Esophagus squamous epithelium (tissue), 5 donors: ENCODE data around the gene CCDC28A. TPM values are rescaled to one million over a fixed set of nuclear protein-coding genes. Genes with fewer than 3 reads are reported as not detected.
A peak's percentile ranks its signal among the peaks of the same experiment; 100 is the strongest.

Experiments used
- DNase-seq: peaks from one replicate; lab custom pipeline; 2025; lab: John Stamatoyannopoulos, UW
- H3K27ac ChIP-seq, 4 donors: fragments of 200-600 bp; sonication (generic); one replicate each; pipeline ENCODE4 v1.5.1; 2016 to 2019; ENCODE audit warnings: mild to moderate bottlenecking in 1 of 4
- H3K27me3 ChIP-seq, 4 donors: fragments of 200-600 bp; sonication (generic); 1 replicate in 3 of 4; 2 replicates in 1 of 4; pipeline versions ENCODE4 v1.5.1 to v1.6.0; 2017 to 2021; ENCODE audit warnings: antibody characterized with exemption in 1 of 4
- H3K36me3 ChIP-seq, 3 donors: fragments of 200-600 bp; sonication (generic); one replicate each; pipeline ENCODE4 v1.5.1; 2016 to 2019
- H3K4me1 ChIP-seq, 3 donors: fragments of 200-600 bp; sonication (generic); one replicate each; pipeline ENCODE4 v1.5.1; 2017 to 2019
- H3K4me3 ChIP-seq, 4 donors: fragments of 200-600 bp; sonication (generic); 1 replicate in 3 of 4; 2 replicates in 1 of 4; pipeline ENCODE4 v1.5.1; 2016 to 2019; ENCODE audit warnings: mild to moderate bottlenecking in 2 of 4, moderate library complexity in 1 of 4
- H3K9me3 ChIP-seq, 3 donors: fragments of 200-600 bp; sonication (generic); one replicate each; pipeline ENCODE4 v1.5.1; 2016 to 2019
- POLR2A ChIP-seq, 4 donors: fragments of 450-650 bp; IDR thresholded peaks; one replicate each; pipeline ENCODE4 v1.6.1; 2017; ENCODE audit warnings: antibody characterized with exemption in 4 of 4, mild to moderate bottlenecking in 4 of 4, moderate library complexity in 3 of 4
- WGBS, 2 donors: methylation state at CpG; one replicate each; pipeline ENCODE4 v1.1.5; 2018; 5-methylcytosine and 5-hydroxymethylcytosine counted together
- intact Hi-C: fragments of 100-400 bp; cut with DNase I; formaldehyde crosslinking; loops from one replicate; pipeline ENCODE4 v1.15.0; 2022
- total RNA-seq, 4 donors: library from RNA; depleted of rRNA; stranded (reverse); fragments of >200 nt; gene quantifications; one replicate each; pipeline ENCODE4 v1.1.0, GENCODE V29; 2016
- TF ChIP-seq, protein P1 (sequence below), 6 experiments: fragments of 450-650 bp in 4 of 6; fragments of 200-600 bp in 2 of 6; sonication (generic) in 2 of 6; IDR thresholded peaks; one replicate each; pipeline ENCODE4 v1.5.1; 2016 to 2019; ENCODE audit warnings: antibody characterized with exemption in 6 of 6, mild to moderate bottlenecking in 4 of 6, moderate library complexity in 4 of 6
- donor health status: DM: yes; HTN: yes; CAD: no.

CCDC28A gene
- total RNA-seq, 4 donors from 2014 or later = 3.9 to 18.9 (median 9.5) TPM

DNA sequence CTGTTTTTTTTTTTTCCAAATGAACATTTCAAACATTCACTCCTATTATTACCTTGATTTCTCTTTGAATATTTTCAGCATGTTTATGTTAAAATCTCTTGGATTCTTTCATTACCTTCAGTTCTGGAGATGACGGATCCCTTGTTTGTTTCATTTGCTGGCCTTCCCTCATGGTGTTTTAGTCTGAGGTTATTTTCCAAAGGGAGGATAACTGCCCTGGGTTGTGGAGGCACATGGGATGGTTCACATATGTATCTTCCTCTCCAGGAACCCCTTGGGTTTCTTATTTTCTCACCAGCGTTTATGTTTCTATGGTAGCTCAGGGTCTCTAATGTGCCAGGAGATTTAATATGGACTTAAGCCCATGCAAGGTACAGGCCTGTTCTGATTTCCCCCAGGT, 58.6 kb downstream of the CCDC28A start:
- Histone ChIP-seq H3K9me3 (no peaks in the 10 kb centered on the region), H3K36me3 (no peaks in the 10 kb centered on the region), H3K27ac (no peak overlapping the region), H3K27me3 (no peaks in the 10 kb centered on the region), H3K4me1 (peaks cover 0 to 23% (median 5%) of the 10 kb centered on the region in 3 donors), H3K4me3 (no peak overlapping the region)
- intact Hi-C loops = no loop called here
- DNase-seq = no peak
- 94 to 97% methylated on average over 2 of the region's 2 CpGs for WGBS, 2 donors
- TF ChIP-seq, protein P1, sequence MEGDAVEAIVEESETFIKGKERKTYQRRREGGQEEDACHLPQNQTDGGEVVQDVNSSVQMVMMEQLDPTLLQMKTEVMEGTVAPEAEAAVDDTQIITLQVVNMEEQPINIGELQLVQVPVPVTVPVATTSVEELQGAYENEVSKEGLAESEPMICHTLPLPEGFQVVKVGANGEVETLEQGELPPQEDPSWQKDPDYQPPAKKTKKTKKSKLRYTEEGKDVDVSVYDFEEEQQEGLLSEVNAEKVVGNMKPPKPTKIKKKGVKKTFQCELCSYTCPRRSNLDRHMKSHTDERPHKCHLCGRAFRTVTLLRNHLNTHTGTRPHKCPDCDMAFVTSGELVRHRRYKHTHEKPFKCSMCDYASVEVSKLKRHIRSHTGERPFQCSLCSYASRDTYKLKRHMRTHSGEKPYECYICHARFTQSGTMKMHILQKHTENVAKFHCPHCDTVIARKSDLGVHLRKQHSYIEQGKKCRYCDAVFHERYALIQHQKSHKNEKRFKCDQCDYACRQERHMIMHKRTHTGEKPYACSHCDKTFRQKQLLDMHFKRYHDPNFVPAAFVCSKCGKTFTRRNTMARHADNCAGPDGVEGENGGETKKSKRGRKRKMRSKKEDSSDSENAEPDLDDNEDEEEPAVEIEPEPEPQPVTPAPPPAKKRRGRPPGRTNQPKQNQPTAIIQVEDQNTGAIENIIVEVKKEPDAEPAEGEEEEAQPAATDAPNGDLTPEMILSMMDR (IDR thresholded peaks at IDR 0.05) = no peak
- no peak for TF ChIP-seq POLR2A (IDR thresholded peaks at IDR 0.05)

DNA sequence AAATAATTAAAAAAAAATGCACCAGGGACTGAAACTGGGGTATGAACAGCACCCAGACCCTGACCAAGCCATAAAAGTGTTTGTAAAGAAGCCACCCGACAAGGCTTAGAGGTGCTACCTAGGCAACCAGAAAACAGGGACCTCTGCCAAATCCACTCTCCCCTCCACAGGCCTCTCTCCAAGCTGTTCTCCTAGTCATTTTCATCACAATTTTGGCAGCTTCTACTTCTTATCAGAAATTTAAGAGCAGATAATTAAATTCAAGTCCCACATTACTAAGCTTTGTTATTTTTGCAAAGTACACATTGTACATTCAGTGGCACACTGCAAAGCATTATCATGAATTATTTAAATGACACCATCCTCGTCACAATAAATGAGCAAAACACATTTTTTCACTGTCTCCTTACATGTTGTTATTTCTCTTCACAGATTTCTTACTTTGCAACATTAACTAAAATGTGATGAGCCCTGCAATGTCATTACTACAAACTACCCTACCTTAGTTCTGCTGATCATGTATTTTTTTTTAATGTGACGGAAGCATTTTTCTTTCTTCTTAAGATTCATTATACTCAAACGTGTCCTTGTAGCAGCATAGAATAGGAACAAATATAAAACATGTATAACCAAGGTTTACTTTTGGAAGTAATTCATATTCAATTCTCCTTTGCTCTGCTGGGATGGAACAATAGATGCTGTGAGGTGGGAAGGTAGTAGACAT, 60.4 kb downstream of the CCDC28A start:
- Histone ChIP-seq H3K36me3 (no peaks in the 10 kb centered on the region), H3K27ac (peak overlapping the region in 2 of 4 donors; percentile 37 to 42), H3K4me1 (peaks cover 0 to 23% (median 5%) of the 10 kb centered on the region in 3 donors), H3K4me3 (no peak overlapping the region), H3K9me3 (no peaks in the 10 kb centered on the region), H3K27me3 (no peaks in the 10 kb centered on the region)
- TF ChIP-seq, protein P1 (IDR thresholded peaks at IDR 0.05) = no peak
- TF ChIP-seq POLR2A (IDR thresholded peaks at IDR 0.05) = no peak
- intact Hi-C loops = no loop called here
- no peak for DNase-seq
- WGBS, 2 donors = 55 to 66% methylated on average over 4 of the region's 4 CpGs

DNA sequence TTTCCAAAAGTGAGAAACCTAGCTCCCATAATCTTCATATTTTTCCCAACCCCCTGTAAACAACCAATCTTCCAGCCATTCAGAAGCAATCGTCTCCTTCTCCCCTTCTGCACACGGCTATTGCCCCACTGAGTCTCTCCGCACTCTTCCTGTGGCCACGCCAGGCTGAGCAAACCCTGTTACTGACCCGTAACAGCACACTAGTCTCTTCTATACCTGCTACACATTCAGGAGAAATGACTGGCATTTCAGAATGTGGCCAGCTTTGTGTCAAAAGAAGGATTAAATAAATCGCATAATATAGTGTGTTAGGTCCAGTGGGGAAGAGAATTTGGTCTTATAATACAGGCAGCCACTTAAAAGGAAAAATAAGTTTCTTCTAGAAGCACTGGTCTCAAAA, 63.7 kb downstream of the CCDC28A start:
- DNase-seq = no peak
- peaks cover 0 to 23% (median 5%) of the 10 kb centered on the region in 3 donors for H3K4me1 ChIP-seq
- H3K4me3 ChIP-seq = no peak overlapping the region
- no peaks in the 10 kb centered on the region for H3K9me3 ChIP-seq
- WGBS, 2 donors = 79 to 87% methylated on average over 6 of the region's 6 CpGs
- intact Hi-C loops = no loop called here
- H3K27ac ChIP-seq = peak overlapping the region in 2 of 4 donors; percentile 23 to 30
- H3K27me3 ChIP-seq = no peaks in the 10 kb centered on the region
- no peaks in the 10 kb centered on the region for H3K36me3 ChIP-seq
- TF ChIP-seq, protein P1 (IDR thresholded peaks at IDR 0.05) = no peak
- no peak for TF ChIP-seq POLR2A (IDR thresholded peaks at IDR 0.05)

Other genes starting within 250 kb of the CCDC28A start
- gene ECT2L, start 22.3 kb downstream of the CCDC28A start, total RNA-seq = not detected
- 10 to 100 TPM; 30.8 to 60.3 (median 43.2) TPM for gene REPS1, start 214.5 kb downstream of the CCDC28A start, total RNA-seq